ENCODE measurements around the gene AATF. TPM values are rescaled to one million over a fixed set of nuclear protein-coding genes. Genes with fewer than 3 reads are reported as not detected.
A peak's percentile ranks its signal among the peaks of the same experiment; 100 is the strongest.

The AATF gene
- total RNA-seq, 1 donor from 2014 or later: 19.5 TPM

- Histone ChIP-seq H3K9me3 (no peaks in the 10 kb centered on the region), H3K36me3 (no peaks in the 10 kb centered on the region), H3K27ac (no peak overlapping the region), H3K27me3 (peaks cover 75% of the 10 kb centered on the region), H3K4me1 (peaks cover 3 to 60% of the 10 kb centered on the region in 2 donors), H3K4me3 (peak overlapping the region; percentile 23 to 37)
- TF ChIP-seq CTCF (IDR thresholded peaks at IDR 0.05): no peak
- DNase-seq (ENCODE audit: low spot score in 2 of 2): no peak
- intact Hi-C loops (cut with DNase I): no loop called here
These were observed 13.8 kb upstream of the AATF start for GRCh38 chr17:36934692-36935630.

GRCh38 chr17:36935671-36936454, 12.9 kb upstream of the AATF start:
- Histone ChIP-seq H3K27ac (no peak overlapping the region), H3K27me3 (peaks cover 72% of the 10 kb centered on the region), H3K9me3 (no peaks in the 10 kb centered on the region), H3K4me1 (peaks cover 3 to 60% of the 10 kb centered on the region in 2 donors), H3K36me3 (no peaks in the 10 kb centered on the region), H3K4me3 (peak overlapping the region; percentile 16 to 25)
- DNase-seq (ENCODE audit: low spot score in 2 of 2): no peak
- intact Hi-C loops (cut with DNase I): no loop called here
- no peak for TF ChIP-seq CTCF (IDR thresholded peaks at IDR 0.05)

- H3K27me3 ChIP-seq: peaks cover 74% of the 10 kb centered on the region
- no peaks in the 10 kb centered on the region for H3K9me3 ChIP-seq
- no peak overlapping the region for H3K27ac ChIP-seq
- no peaks in the 10 kb centered on the region for H3K36me3 ChIP-seq
- H3K4me1 ChIP-seq: peaks cover 3 to 60% of the 10 kb centered on the region in 2 donors
- peak overlapping the region; percentile 5 to 25 for H3K4me3 ChIP-seq
- TF ChIP-seq CTCF (IDR thresholded peaks at IDR 0.05): no peak
- DNase-seq (ENCODE audit: low spot score in 2 of 2): no peak
- intact Hi-C loops (cut with DNase I): no loop called here
These were observed 12.2 kb upstream of the AATF start for GRCh38 chr17:36936455-36937000.

- no peak within 1 kb of the TSS for H3K27ac ChIP-seq
- intact Hi-C loops (cut with DNase I): no loop called here
- DNase-seq (ENCODE audit: low spot score in 2 of 2): peak in 1 of 2 donors; percentile 42
- no peaks in the 10 kb centered on the region for H3K9me3 ChIP-seq
- H3K27me3 ChIP-seq: peaks cover 73% of the 10 kb centered on the region
- no peaks in the 10 kb centered on the region for H3K36me3 ChIP-seq
- H3K4me3 ChIP-seq: peak within 1 kb of the TSS; percentile 24 to 25
- TF ChIP-seq CTCF (IDR thresholded peaks at IDR 0.05): no peak
- H3K4me1 ChIP-seq: peaks cover 3 to 58% of the 10 kb centered on the region in 2 donors
These were observed 11.5 kb upstream of the AATF start, which contains the start of gene LHX1 for GRCh38 chr17:36937001-36937958. TSS of gene LHX1 (plus strand) at chr17:36937475. CDS start at chr17:36938198, 723 bp downstream.
